IMR-90 (cell line): ENCODE results near the gene PIEZO2. TPM values are rescaled to one million over a fixed set of nuclear protein-coding genes. Genes with fewer than 3 reads are reported as not detected.
"Not testable (repeated sequence)": the region's sequence is repeated elsewhere in the genome, so short reads cannot be mapped to it uniquely, and the experiment has no call there.

Experiments used
- ATAC-seq: fragments of 200-7000 bp; cut with Tn5 transposase; 2 replicates; pipeline ENCODE4 v1.9.1; 2020; ENCODE audit warnings: low read depth, mild to moderate bottlenecking, moderate library complexity
- BruUV-seq: library from RNA; stranded (reverse); fragments of 400-500 nt; replicated peaks from 2 replicates; lab custom pipeline; 2021; lab: Mats Ljungman, UMichigan
- CTCF ChIA-PET: fragments of 300-600 bp; formaldehyde crosslinking; extraction: SDS; loops from one replicate; lab custom pipeline; 2021; ENCODE audit warnings: antibody characterized with exemption; lab: Yijun Ruan, JAX
- POLR2A ChIA-PET: fragments of 300-600 bp; sonication (Branson Sonifier 250); formaldehyde crosslinking; loops from one replicate; lab custom pipeline; 2022; ENCODE audit warnings: antibody characterized with exemption; ENCODE audit not compliant: unreplicated experiment; lab: Charles Lee
- DNase-seq: peaks from one replicate; pipeline ENCODE4 v3.0.0; 2013
- H2AFZ ChIP-seq: replicated peaks from 2 replicates; pipeline ENCODE3; 2013; ENCODE audit warnings: low read length, mild to moderate bottlenecking; ENCODE audit not compliant: poor library complexity
- H2AK5ac ChIP-seq: 2 replicates; pipeline ENCODE4 v1.6.1; 2013; ENCODE audit warnings: low read depth, low read length, inconsistent platforms
- H2AK9ac ChIP-seq: replicated peaks from 2 replicates; pipeline ENCODE3; 2013; ENCODE audit warnings: mild to moderate bottlenecking, low read depth, low read length, moderate library complexity; ENCODE audit not compliant: poor library complexity
- H2BK120ac ChIP-seq: 2 replicates; pipeline ENCODE4 v1.6.1; 2013; ENCODE audit warnings: low read depth, low read length, inconsistent platforms
- H2BK15ac ChIP-seq: 3 replicates; pipeline ENCODE4 v1.6.1; 2013; ENCODE audit warnings: low read depth, low read length, inconsistent platforms
- H2BK20ac ChIP-seq: 2 replicates; pipeline ENCODE4 v1.6.1; 2013; ENCODE audit warnings: low read depth, mild to moderate bottlenecking, inconsistent platforms, low read length, moderate library complexity
- H2BK5ac ChIP-seq: 2 replicates; pipeline ENCODE4 v1.6.1; 2013; ENCODE audit warnings: mild to moderate bottlenecking, low read depth, low read length, inconsistent platforms; ENCODE audit not compliant: poor library complexity, severe bottlenecking
- H3K14ac ChIP-seq: replicated peaks from 2 replicates; pipeline ENCODE4 v1.6.1; 2013; ENCODE audit warnings: low read depth, low read length, inconsistent platforms
- H3K18ac ChIP-seq: 2 replicates; pipeline ENCODE4 v1.6.1; 2013; ENCODE audit warnings: low read depth, low read length, control low read depth
- H3K23ac ChIP-seq: 2 replicates; pipeline ENCODE4 v1.6.1; 2013; ENCODE audit warnings: low read depth, low read length, inconsistent platforms
- H3K27ac ChIP-seq: 2 replicates; pipeline ENCODE4 v1.5.1; 2013; ENCODE audit warnings: mild to moderate bottlenecking, control low read depth, low read length; ENCODE audit not compliant: insufficient read depth
- H3K27me3 ChIP-seq: 2 replicates; pipeline ENCODE4 v1.6.1; 2013; ENCODE audit warnings: low read length; ENCODE audit not compliant: control insufficient read depth, insufficient read depth
- H3K36me3 ChIP-seq: 2 replicates; pipeline ENCODE4 v1.6.1; 2013; ENCODE audit warnings: low read length, mixed read lengths; ENCODE audit not compliant: control insufficient read depth, insufficient read depth
- H3K4ac ChIP-seq: 2 replicates; pipeline ENCODE4 v1.6.1; 2013; ENCODE audit warnings: low read depth, low read length, inconsistent platforms
- H3K4me1 ChIP-seq: 2 replicates; pipeline ENCODE4 v1.6.1; 2013; ENCODE audit warnings: low read length, mixed read lengths; ENCODE audit not compliant: control insufficient read depth, insufficient read depth
- H3K4me2 ChIP-seq: 2 replicates; pipeline ENCODE4 v1.6.1; 2013; ENCODE audit warnings: low read depth, mild to moderate bottlenecking, control low read depth, low read length, moderate library complexity
- H3K4me3 ChIP-seq: 2 replicates; pipeline ENCODE4 v1.5.1; 2013; ENCODE audit warnings: low read depth, mild to moderate bottlenecking, control low read depth, low read length, moderate library complexity; ENCODE audit not compliant: insufficient read depth
- H3K56ac ChIP-seq: 2 replicates; pipeline ENCODE4 v1.6.1; 2013; ENCODE audit warnings: low read length, inconsistent platforms; ENCODE audit not compliant: insufficient read depth; ENCODE audit errors: extremely low read depth
- H3K79me1 ChIP-seq, 2 experiments: 2 replicates each; pipeline ENCODE4 v1.6.1; 2013; ENCODE audit warnings: low read length in 2 of 2, inconsistent platforms in 1 of 2, low read depth in 1 of 2
- H3K9ac ChIP-seq: 2 replicates; pipeline ENCODE4 v1.6.1; 2013; ENCODE audit warnings: low read depth, low read length, control low read depth
- H3K9me1 ChIP-seq: 2 replicates; pipeline ENCODE4 v1.6.1; 2013; ENCODE audit warnings: low read length, inconsistent platforms; ENCODE audit not compliant: insufficient read depth
- H3K9me3 ChIP-seq: 2 replicates; pipeline ENCODE4 v1.6.1; 2013; ENCODE audit warnings: low read length; ENCODE audit not compliant: control insufficient read depth, insufficient read depth
- H4K20me1 ChIP-seq: 2 replicates; pipeline ENCODE4 v1.6.1; 2013; ENCODE audit warnings: low read length, inconsistent platforms; ENCODE audit not compliant: insufficient read depth
- H4K5ac ChIP-seq: 2 replicates; pipeline ENCODE4 v1.6.1; 2013; ENCODE audit warnings: mild to moderate bottlenecking, low read depth, low read length, control low read depth
- H4K8ac ChIP-seq, 2 experiments: 2 replicates each; pipeline ENCODE4 v1.6.1; 2013; ENCODE audit warnings: low read depth in 2 of 2, low read length in 2 of 2, control low read depth in 1 of 2, inconsistent platforms in 1 of 2
- H4K91ac ChIP-seq: 2 replicates; pipeline ENCODE4 v1.6.1; 2013; ENCODE audit warnings: low read depth, low read length, inconsistent platforms; ENCODE audit not compliant: insufficient read depth
- NFE2L2 ChIP-seq: fragments of 150-350 bp; IDR thresholded peaks from 2 replicates; pipeline ENCODE4 v1.6.1; 2016; ENCODE audit warnings: low read depth, mild to moderate bottlenecking, low read length
- WGBS, 2 experiments: methylation state at CpG; one replicate each; pipeline versions ENCODE4 v1.1.5 to v1.1.7; 2013; ENCODE audit warnings: missing lambda C conversion rate in 2 of 2; ENCODE audit not compliant: insufficient read length in 1 of 2; ENCODE audit errors: extremely low coverage in 2 of 2; 5-methylcytosine and 5-hydroxymethylcytosine counted together
- dilution Hi-C: fragments of 300-500 bp; cut with HindIII; formaldehyde crosslinking; loops from one replicate; pipeline ENCODE4 v1.14.3; 2018; ENCODE audit warnings: low sequenced_read_pairs; ENCODE audit not compliant: unreplicated experiment
- in situ Hi-C: fragments of 300-500 bp; cut with MboI; formaldehyde crosslinking; loops from 3 replicates; pipeline ENCODE4 v1.14.3; 2019; ENCODE audit warnings: low sequenced_read_pairs, inconsistent platforms, mixed read lengths
- intact Hi-C: fragments of 100-400 bp; cut with micrococcal nuclease; formaldehyde crosslinking; loops from 2 replicates; pipeline ENCODE4 v1.10.0; 2022
- polyA plus RNA-seq, 3 experiments: library from polyadenylated mRNA; depleted of rRNA; stranded (reverse); fragments of >200 nt; gene quantifications; 2 replicates each; pipeline ENCODE4 v1.2.3, GENCODE V29; 2012; ENCODE audit warnings: low replicate concordance in 1 of 3
- total RNA-seq: library from RNA; depleted of rRNA; stranded (reverse); fragments of >200 nt; gene quantifications from 2 replicates; pipeline ENCODE4 v1.2.3, GENCODE V29; 2012

Gene PIEZO2
- total and polyA plus RNA-seq, 2 of the 4 experiments (the other 2 are of a cell fraction), result 2.4 to 4.1 TPM

GRCh38 chr18:10846657-10847407 is 302.5 kb downstream of the PIEZO2 start (continued):
- no peak for TF ChIP-seq NFE2L2

DNA sequence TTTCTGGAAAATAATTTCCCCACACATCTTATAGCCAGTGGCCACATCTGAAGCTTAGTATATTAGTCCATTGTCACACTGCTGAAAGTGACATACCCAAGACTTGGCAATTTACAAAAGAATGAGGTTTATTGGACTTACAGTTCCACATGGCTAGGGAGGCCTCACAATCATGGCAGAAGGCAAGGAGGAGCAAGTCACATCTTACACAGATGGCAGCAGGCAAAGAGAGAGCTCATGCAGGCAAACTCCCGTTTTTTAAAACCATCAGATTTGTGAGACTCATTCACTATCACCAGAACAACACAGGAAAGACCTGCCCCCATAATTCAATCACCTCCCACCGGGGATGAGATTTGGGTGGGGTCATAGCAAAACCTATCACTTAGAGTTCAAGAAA is 303.3 kb downstream of the PIEZO2 start:
- H3K27ac ChIP-seq, H4K20me1 ChIP-seq, H3K4ac ChIP-seq, H2BK5ac ChIP-seq, ATAC-seq, H3K9me3 ChIP-seq, H3K23ac ChIP-seq, H3K14ac ChIP-seq, H2AFZ ChIP-seq, H3K4me3 ChIP-seq, H2BK15ac ChIP-seq, dilution Hi-C loops, H3K4me2 ChIP-seq, H3K9me1 ChIP-seq, POLR2A ChIA-PET, H2BK20ac ChIP-seq, H4K8ac ChIP-seq, H3K18ac ChIP-seq, intact Hi-C loops, H2AK5ac ChIP-seq, BruUV-seq, H3K9ac ChIP-seq, H3K27me3 ChIP-seq, H3K4me1 ChIP-seq, H2BK120ac ChIP-seq, H3K56ac ChIP-seq, H4K5ac ChIP-seq, H2AK9ac ChIP-seq, H3K79me1 ChIP-seq, H4K91ac ChIP-seq, DNase-seq, in situ Hi-C loops, H3K36me3 ChIP-seq: not testable (repeated sequence)
- CTCF ChIA-PET, result interaction anchor here (0.6 kb wide), 1 partner anchor 710 kb away, joined by 4 read pairs; no protein-coding TSS in a partner anchor
- no CpG with 5 or more reads among the region's 2 CpGs for WGBS, 2 experiments
